ENCODE results near the gene LITAFD.
"Not testable (repeated sequence)": the region's sequence is repeated elsewhere in the genome, so short reads cannot be mapped to it uniquely, and the experiment has no call there.

Gene LITAFD

DNA sequence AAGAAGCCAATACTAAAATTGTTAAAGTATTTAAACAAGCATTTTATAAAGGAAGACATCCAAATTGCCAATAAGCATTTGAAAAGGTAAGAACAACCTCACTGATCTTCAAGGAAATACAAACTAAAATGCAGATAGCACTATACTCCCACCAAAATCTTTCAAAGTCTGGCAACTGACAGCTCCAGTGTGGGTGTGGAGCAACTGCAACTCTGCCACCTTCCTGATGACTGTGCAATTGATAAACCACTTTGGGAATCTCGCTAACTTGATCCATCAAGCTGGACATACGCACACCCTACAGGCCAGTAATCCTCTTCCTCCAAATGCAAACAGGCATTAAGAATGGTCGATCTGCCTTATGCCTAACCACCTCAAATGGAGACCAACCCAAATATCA lies 31.9 kb downstream of the LITAFD start:
- Histone ChIP-seq H3F3A (ENCODE audit: control insufficient read depth, insufficient read depth) (peaks cover 11% of the 10 kb centered on the region; the same call in 1 of the 2 replicates), H3K79me2 (ENCODE audit: control insufficient read depth, low read length) (peaks cover 56% of the 10 kb centered on the region), H3K27me3 (ENCODE audit: control insufficient read depth, low read length) (no peaks in the 10 kb centered on the region), H3K36me3 (ENCODE audit: control insufficient read depth, low read length) (peaks cover 94% of the 10 kb centered on the region), H3K9me2 (replicated peaks; ENCODE audit: control insufficient read depth, low read length) (no peaks in the 10 kb centered on the region), H3K4me2 (ENCODE audit: low read length) (no peak overlapping the region), H3K27ac (ENCODE audit: low read depth, low read length) (no peak overlapping the region), H3K4me3 (ENCODE audit: low read length) (no peak overlapping the region), H3K4me1 (ENCODE audit: control insufficient read depth, low read length) (peaks cover 6% of the 10 kb centered on the region; the same call in 1 of the 2 replicates), H3K9me3 (ENCODE audit: control insufficient read depth, insufficient read depth, low read length) (no peaks in the 10 kb centered on the region), H4K20me1 (ENCODE audit: control insufficient read depth, insufficient read depth, low read depth, low read length) (no peaks in the 10 kb centered on the region; the same call in 1 of the 2 replicates)
- no peak for TF ChIP-seq EZH2phosphoT487 (IDR thresholded peaks at IDR 0.05; ENCODE audit: borderline replicate concordance, low read length)
- TF ChIP-seq, protein P1, sequence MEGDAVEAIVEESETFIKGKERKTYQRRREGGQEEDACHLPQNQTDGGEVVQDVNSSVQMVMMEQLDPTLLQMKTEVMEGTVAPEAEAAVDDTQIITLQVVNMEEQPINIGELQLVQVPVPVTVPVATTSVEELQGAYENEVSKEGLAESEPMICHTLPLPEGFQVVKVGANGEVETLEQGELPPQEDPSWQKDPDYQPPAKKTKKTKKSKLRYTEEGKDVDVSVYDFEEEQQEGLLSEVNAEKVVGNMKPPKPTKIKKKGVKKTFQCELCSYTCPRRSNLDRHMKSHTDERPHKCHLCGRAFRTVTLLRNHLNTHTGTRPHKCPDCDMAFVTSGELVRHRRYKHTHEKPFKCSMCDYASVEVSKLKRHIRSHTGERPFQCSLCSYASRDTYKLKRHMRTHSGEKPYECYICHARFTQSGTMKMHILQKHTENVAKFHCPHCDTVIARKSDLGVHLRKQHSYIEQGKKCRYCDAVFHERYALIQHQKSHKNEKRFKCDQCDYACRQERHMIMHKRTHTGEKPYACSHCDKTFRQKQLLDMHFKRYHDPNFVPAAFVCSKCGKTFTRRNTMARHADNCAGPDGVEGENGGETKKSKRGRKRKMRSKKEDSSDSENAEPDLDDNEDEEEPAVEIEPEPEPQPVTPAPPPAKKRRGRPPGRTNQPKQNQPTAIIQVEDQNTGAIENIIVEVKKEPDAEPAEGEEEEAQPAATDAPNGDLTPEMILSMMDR (IDR thresholded peaks at IDR 0.05; ENCODE audit: low read depth, low read length, poor library complexity, severe bottlenecking) = no peak

DNA sequence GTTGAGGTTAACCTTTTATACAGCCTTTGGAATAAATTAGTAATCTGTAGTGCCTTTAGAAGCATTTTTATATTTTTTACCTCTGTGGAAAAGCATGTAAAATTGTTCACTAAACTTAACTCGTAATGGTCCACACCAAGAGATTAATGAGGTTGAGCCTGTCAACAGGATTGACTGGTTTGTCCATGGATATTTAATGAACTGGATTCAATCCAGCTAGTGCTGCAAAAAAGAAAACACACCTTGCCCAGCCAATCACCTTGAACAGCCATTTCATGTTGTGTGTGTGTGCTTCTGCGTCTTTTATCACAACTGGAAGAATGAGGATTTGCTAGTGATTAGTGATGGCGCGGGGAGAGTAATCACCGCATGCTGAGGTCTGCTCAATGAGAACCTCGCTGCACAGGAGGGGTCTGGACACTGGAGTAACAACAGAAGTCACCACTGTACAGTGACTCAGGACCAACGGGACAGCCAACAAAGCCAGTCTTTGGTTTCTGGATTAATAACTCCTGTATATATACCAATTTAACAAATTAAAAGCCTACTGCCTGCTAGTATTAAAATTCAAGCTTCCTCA lies 33.7 kb downstream of the LITAFD start:
- H3K9me2 ChIP-seq (replicated peaks; ENCODE audit: control insufficient read depth, low read length) = no peaks in the 10 kb centered on the region
- H3K9me3 ChIP-seq (ENCODE audit: control insufficient read depth, insufficient read depth, low read length) = no peaks in the 10 kb centered on the region
- no peak overlapping the region for H3K27ac ChIP-seq (ENCODE audit: low read depth, low read length)
- peaks cover 60% of the 10 kb centered on the region for H3K79me2 ChIP-seq (ENCODE audit: control insufficient read depth, low read length)
- no peak overlapping the region for H3K4me3 ChIP-seq (ENCODE audit: low read length)
- H4K20me1 ChIP-seq (ENCODE audit: control insufficient read depth, insufficient read depth, low read depth, low read length) = peaks cover 4% of the 10 kb centered on the region
- no peak overlapping the region for H3K4me2 ChIP-seq (ENCODE audit: low read length)
- H3F3A ChIP-seq (ENCODE audit: control insufficient read depth, insufficient read depth) = peaks cover 11% of the 10 kb centered on the region; the same call in 1 of the 2 replicates
- peaks cover 6% of the 10 kb centered on the region; the same call in 1 of the 2 replicates for H3K4me1 ChIP-seq (ENCODE audit: control insufficient read depth, low read length)
- H3K27me3 ChIP-seq (ENCODE audit: control insufficient read depth, low read length) = no peaks in the 10 kb centered on the region
- TF ChIP-seq EZH2phosphoT487 (IDR thresholded peaks at IDR 0.05; ENCODE audit: borderline replicate concordance, low read length) = no peak
- TF ChIP-seq, protein P1 (IDR thresholded peaks at IDR 0.05; ENCODE audit: low read depth, low read length, poor library complexity, severe bottlenecking) = no peak
- peaks cover 95% of the 10 kb centered on the region for H3K36me3 ChIP-seq (ENCODE audit: control insufficient read depth, low read length)

GRCh38 chr16:8916541-8917225 lies 34.5 kb downstream of the LITAFD start:
- peaks cover 4% of the 10 kb centered on the region for H4K20me1 ChIP-seq (ENCODE audit: control insufficient read depth, insufficient read depth, low read depth, low read length)
- H3F3A ChIP-seq (ENCODE audit: control insufficient read depth, insufficient read depth) = peaks cover 11% of the 10 kb centered on the region; the same call in 1 of the 2 replicates
- no peaks in the 10 kb centered on the region for H3K9me2 ChIP-seq (replicated peaks; ENCODE audit: control insufficient read depth, low read length)
- H3K79me2 ChIP-seq (ENCODE audit: control insufficient read depth, low read length) = peaks cover 54% of the 10 kb centered on the region
- H3K27me3 ChIP-seq (ENCODE audit: control insufficient read depth, low read length) = no peaks in the 10 kb centered on the region
- H3K4me1 ChIP-seq (ENCODE audit: control insufficient read depth, low read length) = peaks cover 6% of the 10 kb centered on the region; the same call in 1 of the 2 replicates
- H3K4me3 ChIP-seq (ENCODE audit: low read length) = no peak overlapping the region
- H3K27ac ChIP-seq (ENCODE audit: low read depth, low read length) = no peak overlapping the region
- TF ChIP-seq EZH2phosphoT487 (IDR thresholded peaks at IDR 0.05; ENCODE audit: borderline replicate concordance, low read length) = no peak
- TF ChIP-seq, protein P1 (IDR thresholded peaks at IDR 0.05; ENCODE audit: low read depth, low read length, poor library complexity, severe bottlenecking) = no peak
- H3K4me2 ChIP-seq (ENCODE audit: low read length) = no peak overlapping the region
- peaks cover 95% of the 10 kb centered on the region for H3K36me3 ChIP-seq (ENCODE audit: control insufficient read depth, low read length)
- H3K9me3 ChIP-seq (ENCODE audit: control insufficient read depth, insufficient read depth, low read length) = no peaks in the 10 kb centered on the region

- H3F3A ChIP-seq (ENCODE audit: control insufficient read depth, insufficient read depth) = peaks cover 11% of the 10 kb centered on the region; the same call in 1 of the 2 replicates
- not testable (repeated sequence) for H3K4me2 ChIP-seq (ENCODE audit: low read length); H3K4me3 ChIP-seq (ENCODE audit: low read length); H3K9me3 ChIP-seq (ENCODE audit: control insufficient read depth, insufficient read depth, low read length); H3K27me3 ChIP-seq (ENCODE audit: control insufficient read depth, low read length); H3K27ac ChIP-seq (ENCODE audit: low read depth, low read length); H3K4me1 ChIP-seq (ENCODE audit: control insufficient read depth, low read length); H4K20me1 ChIP-seq (ENCODE audit: control insufficient read depth, insufficient read depth, low read depth, low read length); H3K9me2 ChIP-seq (replicated peaks; ENCODE audit: control insufficient read depth, low read length)
- peaks cover 49% of the 10 kb centered on the region for H3K79me2 ChIP-seq (ENCODE audit: control insufficient read depth, low read length)
- H3K36me3 ChIP-seq (ENCODE audit: control insufficient read depth, low read length) = peaks cover 95% of the 10 kb centered on the region
Observed at GRCh38 chr16:8917336-8917735, 35.2 kb downstream of the LITAFD start.
